Caco-2 (cell line): ENCODE results near the gene ADRA1B. TPM values are rescaled to one million over a fixed set of nuclear protein-coding genes. Genes with fewer than 3 reads are reported as not detected.

ENCODE experiments used
- BruUV-seq: library from RNA; stranded (reverse); fragments of 400-500 nt; replicated peaks from 2 replicates; lab custom pipeline; 2021; lab: Mats Ljungman, UMichigan
- CTCF ChIA-PET: fragments of 300-600 bp; sonication (Branson Sonifier 250); formaldehyde crosslinking; loops from one replicate; lab custom pipeline; 2022; ENCODE audit warnings: antibody characterized with exemption; lab: Charles Lee
- POLR2A ChIA-PET: fragments of 300-600 bp; sonication (Branson Sonifier 250); formaldehyde crosslinking; loops from one replicate; lab custom pipeline; 2022; ENCODE audit warnings: antibody characterized with exemption; lab: Charles Lee
- DNase-seq, 2 experiments: peaks; one replicate each; pipeline versions ENCODE4 v3.0.0 to v3.0.0-alpha.2; 2020 to 2022
- H3K27me3 ChIP-seq: replicated peaks from 2 replicates; pipeline ENCODE4 v1.6.0; 2011; ENCODE audit warnings: low read length; ENCODE audit not compliant: control insufficient read depth, insufficient read depth
- H3K36me3 ChIP-seq: 2 replicates; pipeline ENCODE4 v1.5.1; 2011; ENCODE audit warnings: low read length; ENCODE audit not compliant: control insufficient read depth, insufficient read depth
- H3K4me1 ChIP-seq: fragments of 250-450 bp; sonication (Bioruptor Pico); 2 replicates; pipeline ENCODE4 v1.5.1; 2020; ENCODE audit warnings: mild to moderate bottlenecking
- H3K4me3 ChIP-seq: 2 replicates; pipeline ENCODE4 v1.5.1; 2011; ENCODE audit warnings: low read depth, mild to moderate bottlenecking, control low read depth, low read length
- H3K9me3 ChIP-seq: fragments of 250-450 bp; sonication (Bioruptor Pico); 2 replicates; pipeline ENCODE4 v1.5.1; 2020; ENCODE audit warnings: mild to moderate bottlenecking, moderate library complexity
- H3K27ac Mint-ChIP-seq: one replicate; pipeline ENCODE4 v1.8.0; 2022; ENCODE audit warnings: mixed read lengths; ENCODE audit not compliant: unreplicated experiment
- H3K27me3 Mint-ChIP-seq: one replicate; pipeline ENCODE4 v1.8.0; 2022; ENCODE audit warnings: mixed read lengths; ENCODE audit not compliant: insufficient read depth, unreplicated experiment
- H3K36me3 Mint-ChIP-seq: one replicate; pipeline ENCODE4 v1.8.0; 2022; ENCODE audit warnings: mild to moderate bottlenecking, mixed read lengths; ENCODE audit not compliant: insufficient read depth, unreplicated experiment
- H3K4me1 Mint-ChIP-seq: one replicate; pipeline ENCODE4 v1.8.0; 2022; ENCODE audit warnings: low read depth, mixed read lengths; ENCODE audit not compliant: unreplicated experiment
- H3K4me3 Mint-ChIP-seq: one replicate; pipeline ENCODE4 v1.8.0; 2022; ENCODE audit warnings: mild to moderate bottlenecking, moderate library complexity, mixed read lengths; ENCODE audit not compliant: unreplicated experiment
- H3K9me3 Mint-ChIP-seq: one replicate; pipeline ENCODE4 v1.8.0; 2022; ENCODE audit warnings: mixed read lengths; ENCODE audit not compliant: unreplicated experiment
- CTCF ChIP-seq, 2 experiments: fragments of 200-600 bp in 1 of 2; IDR thresholded peaks; 1 replicate in 1 of 2; 2 replicates in 1 of 2; pipeline versions ENCODE4 v1.5.1 to v1.8.0; 2011 to 2022; ENCODE audit warnings: antibody characterized with exemption in 1 of 2, control low read depth in 1 of 2, inconsistent platforms in 1 of 2, low read depth in 1 of 2, low read length in 1 of 2, mild to moderate bottlenecking in 1 of 2, moderate library complexity in 1 of 2; ENCODE audit not compliant: insufficient read depth in 1 of 2, severe bottlenecking in 1 of 2, unreplicated experiment in 1 of 2
- intact Hi-C: fragments of 100-400 bp; cut with micrococcal nuclease; formaldehyde crosslinking; loops from one replicate; pipeline ENCODE4 v1.10.0; 2022; ENCODE audit not compliant: unreplicated experiment
- total RNA-seq: library from RNA; stranded (reverse); gene quantifications from 2 replicates; pipeline ENCODE4 v1.2.3, GENCODE V29; 2022

The ADRA1B gene
- total RNA-seq, 1 experiment from 2014 or later, result not detected

GRCh38 chr5:159993194-159993593 lies 76.9 kb downstream of the ADRA1B start:
- BruUV-seq, result no TSS peak
- no peak overlapping the region for H3K4me3 Mint-ChIP-seq

GRCh38 chr5:159995907-159996306 lies 79.6 kb downstream of the ADRA1B start:
- Histone ChIP-seq H3K4me3 (no peak overlapping the region), H3K4me1 (no peaks in the 10 kb centered on the region), H3K27me3 (no peaks in the 10 kb centered on the region; the same call in 1 of the 2 replicates), H3K36me3 (no peaks in the 10 kb centered on the region), H3K9me3 (peaks cover 11% of the 10 kb centered on the region)
- CTCF ChIA-PET, result no interaction called here
- POLR2A ChIA-PET, result no interaction called here
- no peak for DNase-seq
- H3K9me3 Mint-ChIP-seq, result peaks cover 12% of the 10 kb centered on the region
- H3K27ac Mint-ChIP-seq, result no peak overlapping the region
- no peaks in the 10 kb centered on the region for H3K4me1 Mint-ChIP-seq
- BruUV-seq, result no TSS peak
- peaks cover 16% of the 10 kb centered on the region for H3K27me3 Mint-ChIP-seq
- no peak for TF ChIP-seq CTCF (IDR thresholded peaks at IDR 0.05; ENCODE audit: insufficient read depth in 1 of 2, low read depth in 1 of 2, low read length in 1 of 2, severe bottlenecking in 1 of 2, unreplicated experiment in 1 of 2)
- intact Hi-C loops, result no loop called here
- no peaks in the 10 kb centered on the region for H3K36me3 Mint-ChIP-seq
- H3K4me3 Mint-ChIP-seq, result no peak overlapping the region

More at GRCh38 chr5:159993194-159993593, 76.9 kb downstream of the ADRA1B start:
- Mint-ChIP-seq H3K9me3 (peaks cover 12% of the 10 kb centered on the region), H3K4me1 (no peaks in the 10 kb centered on the region), H3K27ac (no peak overlapping the region), H3K27me3 (peaks cover 18% of the 10 kb centered on the region), H3K36me3 (no peaks in the 10 kb centered on the region)
- no peak for DNase-seq
- TF ChIP-seq CTCF (IDR thresholded peaks at IDR 0.05; ENCODE audit: insufficient read depth in 1 of 2, low read depth in 1 of 2, low read length in 1 of 2, severe bottlenecking in 1 of 2, unreplicated experiment in 1 of 2), result no peak
- ChIA-PET POLR2A (no interaction called here), CTCF (no interaction called here)
- Histone ChIP-seq H3K36me3 (no peaks in the 10 kb centered on the region), H3K27me3 (no peaks in the 10 kb centered on the region; the same call in 1 of the 2 replicates), H3K9me3 (peaks cover 11% of the 10 kb centered on the region), H3K4me1 (no peaks in the 10 kb centered on the region), H3K4me3 (no peak overlapping the region)
- intact Hi-C loops, result no loop called here

- Histone ChIP-seq H3K4me1 (no peaks in the 10 kb centered on the region), H3K9me3 (no peaks in the 10 kb centered on the region), H3K27me3 (no peaks in the 10 kb centered on the region; the same call in 1 of the 2 replicates), H3K36me3 (no peaks in the 10 kb centered on the region), H3K4me3 (no peak overlapping the region)
- intact Hi-C loops, result no loop called here
- Mint-ChIP-seq H3K27me3 (peaks cover 7% of the 10 kb centered on the region), H3K27ac (no peak overlapping the region), H3K4me1 (no peaks in the 10 kb centered on the region), H3K9me3 (no peaks in the 10 kb centered on the region), H3K36me3 (no peaks in the 10 kb centered on the region), H3K4me3 (no peak overlapping the region)
- ChIA-PET POLR2A (no interaction called here), CTCF (no interaction called here)
- DNase-seq, result no peak
- TF ChIP-seq CTCF (IDR thresholded peaks at IDR 0.05; ENCODE audit: insufficient read depth in 1 of 2, low read depth in 1 of 2, low read length in 1 of 2, severe bottlenecking in 1 of 2, unreplicated experiment in 1 of 2), result no peak
- BruUV-seq, result no TSS peak
These were observed 85.2 kb downstream of the ADRA1B start for GRCh38 chr5:160001457-160001856.
